OCI-LY1 (cell line): ENCODE data around the gene LRMDA.

Source experiments
- H2AFZ ChIP-seq: fragments of 200-600 bp; sonication (generic), shearing (Covaris generic); 2 replicates; pipeline ENCODE4 v1.6.0; 2014; ENCODE audit warnings: antibody characterized with exemption, mild to moderate bottlenecking, low read length
- H3F3A ChIP-seq: fragments of 200-600 bp; sonication (generic), shearing (Covaris generic); 2 replicates; pipeline ENCODE4 v1.6.0; 2014; ENCODE audit warnings: mild to moderate bottlenecking, antibody characterized with exemption, low read length, moderate library complexity; ENCODE audit not compliant: insufficient read depth
- H3K27ac ChIP-seq: fragments of 200-600 bp; sonication (generic); 2 replicates; pipeline ENCODE4 v1.5.1; 2014; ENCODE audit warnings: low read length, mixed run types, mild to moderate bottlenecking, low read depth; ENCODE audit not compliant: poor library complexity, severe bottlenecking
- H3K27me3 ChIP-seq: fragments of 200-600 bp; sonication (generic); 2 replicates; pipeline ENCODE4 v1.6.0; 2014; ENCODE audit warnings: antibody characterized with exemption, mild to moderate bottlenecking, low read length, moderate library complexity; ENCODE audit not compliant: insufficient read depth
- H3K36me3 ChIP-seq: fragments of 200-600 bp; sonication (generic); 2 replicates; pipeline ENCODE4 v1.6.1; 2014; ENCODE audit warnings: mild to moderate bottlenecking, antibody characterized with exemption, low read length, moderate library complexity, mixed read lengths; ENCODE audit not compliant: insufficient read depth
- H3K4me1 ChIP-seq: fragments of 200-600 bp; sonication (generic); 2 replicates; pipeline ENCODE4 v1.5.1; 2014; ENCODE audit warnings: mild to moderate bottlenecking, low read length, moderate library complexity; ENCODE audit not compliant: insufficient read depth, severe bottlenecking
- H3K4me2 ChIP-seq: fragments of 200-600 bp; sonication (generic), shearing (Covaris generic); 2 replicates; pipeline ENCODE4 v1.6.1; 2014; ENCODE audit warnings: low read length
- H3K4me3 ChIP-seq: fragments of 200-600 bp; sonication (generic); 2 replicates; pipeline ENCODE4 v1.5.1; 2014; ENCODE audit warnings: low read length, low read depth, mild to moderate bottlenecking, mixed read lengths; ENCODE audit not compliant: poor library complexity, severe bottlenecking
- H3K79me2 ChIP-seq: fragments of 200-600 bp; shearing (Covaris generic); 2 replicates; pipeline ENCODE4 v1.6.1; 2016; ENCODE audit warnings: mixed run types, low read length, mixed read lengths; ENCODE audit not compliant: insufficient read depth
- H3K9ac ChIP-seq: fragments of 200-600 bp; sonication (generic), shearing (Covaris generic); 2 replicates; pipeline ENCODE4 v1.6.1; 2014; ENCODE audit warnings: mild to moderate bottlenecking, low read length, mixed read lengths
- H3K9me2 ChIP-seq: fragments of 200-600 bp; sonication (generic), shearing (Covaris generic); 2 replicates; pipeline ENCODE4 v1.6.1; 2014; ENCODE audit warnings: low read depth, mild to moderate bottlenecking, low read length, mixed read lengths
- H3K9me3 ChIP-seq: fragments of 200-600 bp; shearing (Covaris generic); 2 replicates; pipeline ENCODE4 v1.6.1; 2014; ENCODE audit warnings: low read length, mixed read lengths
- H4K20me1 ChIP-seq: fragments of 200-600 bp; sonication (generic), shearing (Covaris generic); 2 replicates; pipeline ENCODE4 v1.6.0; 2016; ENCODE audit warnings: mild to moderate bottlenecking, low read length; ENCODE audit not compliant: insufficient read depth
- CTCF ChIP-seq: fragments of 200-600 bp; sonication (generic), shearing (Covaris generic); IDR thresholded peaks from 2 replicates; pipeline ENCODE4 v1.5.1; 2017; ENCODE audit warnings: mild to moderate bottlenecking, antibody characterized with exemption, low read length, moderate library complexity, mixed read lengths
- EZH2 ChIP-seq: fragments of 200-600 bp; sonication (generic), shearing (Covaris generic); IDR thresholded peaks from 2 replicates; pipeline ENCODE4 v1.8.0; 2017; ENCODE audit warnings: borderline replicate concordance, mixed run types, mild to moderate bottlenecking, antibody characterized with exemption, low read length, moderate library complexity, mixed read lengths

The LRMDA gene

GRCh38 chr10:76150876-76151288 is 719.5 kb downstream of the LRMDA start:
- Histone ChIP-seq H2AFZ (no peak overlapping the region), H4K20me1 (no peaks in the 10 kb centered on the region), H3K9me3 (0 out of 2 replicates have a peak, but pooled peaks cover 2% of the 10 kb centered on the region), H3K4me1 (no peaks in the 10 kb centered on the region), H3K79me2 (no peaks in the 10 kb centered on the region), H3K9me2 (no peaks in the 10 kb centered on the region), H3K4me3 (no peak overlapping the region), H3F3A (no peaks in the 10 kb centered on the region), H3K27me3 (no peaks in the 10 kb centered on the region), H3K4me2 (no peak overlapping the region), H3K9ac (no peak overlapping the region), H3K36me3 (no peaks in the 10 kb centered on the region), H3K27ac (no peak overlapping the region)
- TF ChIP-seq CTCF = no peak
- TF ChIP-seq EZH2 = no peak

GRCh38 chr10:76152186-76152585 is 720.8 kb downstream of the LRMDA start:
- Histone ChIP-seq H3K27me3 (no peaks in the 10 kb centered on the region; the same call in 1 of the 2 replicates), H3K9me2 (no peaks in the 10 kb centered on the region), H4K20me1 (no peaks in the 10 kb centered on the region), H3K27ac (no peak overlapping the region), H3K9ac (no peak overlapping the region), H3K4me1 (no peaks in the 10 kb centered on the region), H3K79me2 (no peaks in the 10 kb centered on the region), H3K36me3 (no peaks in the 10 kb centered on the region), H3F3A (no peaks in the 10 kb centered on the region), H3K4me3 (no peak overlapping the region), H3K9me3 (0 out of 2 replicates have a peak, but pooled peaks cover 2% of the 10 kb centered on the region), H2AFZ (no peak overlapping the region), H3K4me2 (no peak overlapping the region)
- TF ChIP-seq CTCF (no peak), EZH2 (no peak)

- Histone ChIP-seq H4K20me1 (no peaks in the 10 kb centered on the region), H3K9ac (no peak overlapping the region), H3K4me2 (no peak overlapping the region), H3K9me2 (no peaks in the 10 kb centered on the region), H3K27ac (no peak overlapping the region), H3K4me3 (no peak overlapping the region), H3F3A (no peaks in the 10 kb centered on the region), H3K9me3 (0 out of 2 replicates have a peak, but pooled peaks cover 2% of the 10 kb centered on the region), H3K79me2 (no peaks in the 10 kb centered on the region), H3K4me1 (no peaks in the 10 kb centered on the region), H3K27me3 (no peaks in the 10 kb centered on the region; the same call in 1 of the 2 replicates), H3K36me3 (no peaks in the 10 kb centered on the region), H2AFZ (no peak overlapping the region)
- TF ChIP-seq CTCF = no peak
- no peak for TF ChIP-seq EZH2
Observed at GRCh38 chr10:76155961-76156360, 724.5 kb downstream of the LRMDA start.
